ENCODE results near the gene MRPL40.

MRPL40 gene

GRCh38 chr22:19432133-19432851 is at the start of gene MRPL40:
Gene MRPL40 (plus strand): TSS chr22:19432545. CDS start chr22:19432555, 10 bp downstream.
- peak; percentile 92 for DNase-seq

GRCh38 chr22:19383292-19383691 is 49.1 kb upstream of the MRPL40 start:
- DNase-seq: no peak

GRCh38 chr22:19385221-19385906 is 47.0 kb upstream of the MRPL40 start:
- DNase-seq: no peak

- DNase-seq: no peak
These were observed 46.1 kb upstream of the MRPL40 start for GRCh38 chr22:19386248-19386647.

- DNase-seq: no peak
These were observed 45.3 kb upstream of the MRPL40 start for GRCh38 chr22:19387038-19387437.

GRCh38 chr22:19387575-19387974 is 44.8 kb upstream of the MRPL40 start:
- DNase-seq: no peak

GRCh38 chr22:19393704-19394103 is 38.6 kb upstream of the MRPL40 start:
- no peak for DNase-seq

GRCh38 chr22:19394274-19395050 is 37.9 kb upstream of the MRPL40 start:
- no peak for DNase-seq

GRCh38 chr22:19395276-19395675 is 37.1 kb upstream of the MRPL40 start:
- DNase-seq: no peak

GRCh38 chr22:19396561-19396933 is 35.8 kb upstream of the MRPL40 start:
- no peak for DNase-seq

GRCh38 chr22:19396934-19397733 is 35.2 kb upstream of the MRPL40 start:
- no peak for DNase-seq

GRCh38 chr22:19397734-19398104 is 34.6 kb upstream of the MRPL40 start:
- no peak for DNase-seq

GRCh38 chr22:19398206-19398605 is 34.1 kb upstream of the MRPL40 start:
- no peak for DNase-seq

- no peak for DNase-seq
These were observed 33.7 kb upstream of the MRPL40 start for GRCh38 chr22:19398652-19399051.

- no peak for DNase-seq
These were observed 31.5 kb upstream of the MRPL40 start for GRCh38 chr22:19400881-19401280.

- DNase-seq: no peak
These were observed 30.9 kb upstream of the MRPL40 start for GRCh38 chr22:19401483-19401882.

- no peak for DNase-seq
These were observed 29.6 kb upstream of the MRPL40 start for GRCh38 chr22:19402642-19403191.

GRCh38 chr22:19404676-19405075 is 27.7 kb upstream of the MRPL40 start:
- DNase-seq: no peak

- no peak for DNase-seq
These were observed 27.2 kb upstream of the MRPL40 start for GRCh38 chr22:19405133-19405532.

GRCh38 chr22:19405652-19406051 is 26.7 kb upstream of the MRPL40 start:
- no peak for DNase-seq

- DNase-seq: no peak
These were observed 26.0 kb upstream of the MRPL40 start for GRCh38 chr22:19406281-19406811.

GRCh38 chr22:19406846-19407245 is 25.5 kb upstream of the MRPL40 start:
- no peak for DNase-seq

Data from stimulated activated CD4-positive, alpha-beta T cell treated with anti-CD3 and anti-CD28 coated beads, Interleukin-1b, Interleukin-23, amount 100 ng/mL, for 48 hours (primary cell).